RPMI8226 (cell line): ENCODE data around the gene MYOC.
"Not testable (repeated sequence)": the region's sequence is repeated elsewhere in the genome, so short reads cannot be mapped to it uniquely, and the experiment has no call there.

ENCODE experiments used
- DNase-seq: peaks from one replicate; pipeline ENCODE4 v3.0.0-alpha.2; 2015

MYOC gene

DNA sequence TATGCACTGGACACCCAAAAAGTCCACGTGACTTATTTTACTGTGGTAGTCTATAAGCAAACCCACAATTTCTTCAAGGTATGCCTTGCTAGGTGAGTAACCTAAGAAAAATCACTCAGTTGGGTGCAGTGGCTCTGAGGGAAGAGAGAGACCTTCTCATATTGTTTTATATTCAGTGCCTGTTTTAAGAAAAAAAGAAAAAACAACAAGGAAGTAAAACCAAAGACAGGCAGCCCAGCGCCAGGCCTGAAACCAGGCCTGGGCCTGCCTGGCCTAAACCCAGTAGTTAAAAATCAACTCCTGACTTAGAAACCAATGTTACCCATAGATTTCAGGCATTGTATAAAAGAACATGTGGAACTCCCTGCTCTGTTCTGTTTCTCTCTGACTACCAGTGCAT, 52.2 kb downstream of the MYOC start:
- DNase-seq, result not testable (repeated sequence)

DNA sequence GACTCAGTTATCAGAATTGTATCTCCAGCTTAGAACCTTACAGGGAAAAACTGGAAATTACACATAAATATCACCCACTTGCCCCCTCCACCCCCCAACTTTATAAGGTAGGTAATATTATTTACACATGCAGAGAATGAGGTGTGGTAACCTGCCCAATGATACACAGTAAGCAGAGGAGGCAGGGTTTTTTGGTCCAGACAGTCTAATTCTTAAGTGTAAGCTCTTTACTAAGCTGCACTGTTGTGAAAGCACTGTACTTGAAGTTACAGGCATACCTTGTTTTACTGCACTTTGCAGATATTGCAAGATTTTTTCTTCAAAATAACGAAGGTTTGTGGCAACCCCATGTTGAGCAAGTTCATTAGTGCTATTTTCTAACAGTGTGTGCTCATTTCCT, 55.3 kb downstream of the MYOC start:
- DNase-seq, result no peak

DNA sequence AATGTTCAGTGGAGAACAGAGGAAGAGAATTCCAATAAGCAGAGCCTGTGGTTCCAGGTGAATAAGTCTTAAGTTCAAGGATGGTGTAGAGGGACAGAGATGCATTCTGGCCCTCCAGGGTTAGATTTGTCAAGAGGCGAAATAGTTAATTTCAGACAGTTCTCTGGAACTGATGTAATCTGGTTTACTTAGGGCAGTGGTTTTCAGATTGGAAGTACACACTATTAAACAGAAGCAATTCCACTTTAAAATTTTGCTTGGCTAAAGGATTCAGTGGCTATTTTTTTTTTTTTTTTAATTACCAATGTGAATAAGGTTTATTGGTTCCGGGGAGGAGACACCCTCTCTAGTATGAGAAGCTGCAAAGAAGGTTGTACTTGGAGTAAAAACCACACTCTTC, 55.8 kb downstream of the MYOC start:
- no peak for DNase-seq

- DNase-seq, result no peak
Measured at GRCh38 chr1:171596119-171596518, 56.4 kb downstream of the MYOC start.

GRCh38 chr1:171595324-171595723, 57.2 kb downstream of the MYOC start:
- no peak for DNase-seq

- no peak for DNase-seq
Measured at GRCh38 chr1:171590022-171590421, 62.5 kb downstream of the MYOC start.

DNA sequence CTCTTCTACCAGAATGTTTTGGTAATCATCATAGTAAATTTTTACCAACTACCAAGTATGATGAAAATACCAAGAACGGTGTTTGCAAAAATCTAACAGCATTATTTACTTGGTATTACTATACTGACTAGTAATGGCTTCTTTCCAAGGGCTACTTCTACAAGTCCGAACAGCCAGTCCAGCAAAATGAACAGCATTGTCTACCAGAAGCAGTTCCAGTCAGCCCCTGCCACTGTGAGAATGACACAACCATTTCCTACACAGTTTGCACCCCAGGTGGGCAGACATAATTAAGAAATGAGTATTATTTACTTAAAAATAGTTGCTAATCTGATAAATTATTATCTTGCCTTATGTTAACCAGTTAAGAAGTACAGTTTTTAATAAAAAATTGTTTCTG, 64.3 kb downstream of the MYOC start:
- no peak for DNase-seq

DNA sequence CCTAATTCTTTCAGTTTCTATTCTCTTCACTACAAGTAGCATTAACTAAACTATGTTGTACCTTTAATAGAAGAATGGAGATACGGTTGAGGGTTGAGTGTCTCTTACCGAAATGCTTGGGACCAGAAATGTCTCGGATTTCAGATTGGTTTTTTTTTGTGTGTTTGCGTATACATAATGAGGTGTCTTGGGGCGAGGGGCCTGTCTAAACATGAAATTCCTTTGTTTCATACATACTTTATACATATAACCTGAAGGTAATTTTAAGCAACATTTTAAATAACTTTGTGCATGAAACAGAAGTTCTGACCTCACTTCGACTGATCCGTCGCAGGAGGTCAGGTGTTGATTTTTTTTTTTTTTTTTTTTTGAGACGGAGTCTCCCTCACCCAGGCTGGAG, 66.8 kb downstream of the MYOC start:
- DNase-seq, result no peak
